ENCODE data around the gene ABHD11. TPM values are rescaled to one million over a fixed set of nuclear protein-coding genes. Genes with fewer than 3 reads are reported as not detected.

ABHD11 gene
- total and polyA plus RNA-seq, 11 donors = 17.9 to 36.9 (median 25.0) TPM

GRCh38 chr7:73690646-73691045 is 48.0 kb downstream of the ABHD11 start:
- no peaks in the 10 kb centered on the region for H3K4me1 ChIP-seq
- H3K27me3 ChIP-seq = no peaks in the 10 kb centered on the region
- TF ChIP-seq CTCF (IDR thresholded peaks at IDR 0.05) = no peak
- no peak for TF ChIP-seq POLR2A (IDR thresholded peaks at IDR 0.05)
- no peak for DNase-seq
- no peak overlapping the region for H3K27ac ChIP-seq
- no peak overlapping the region for H3K4me3 ChIP-seq
- H3K36me3 ChIP-seq = peaks cover 0 to 91% (median 85%) of the 10 kb centered on the region in 9 donors
- intact Hi-C loops (cut with DNase I) = no loop called here
- no peaks in the 10 kb centered on the region for H3K9me3 ChIP-seq
- ATAC-seq = no peak
- WGBS, 4 donors = 75 to 89% (median 77%) methylated on average over 7 of the region's 7 CpGs

GRCh38 chr7:73688288-73688687 is 50.3 kb downstream of the ABHD11 start:
- Histone ChIP-seq H3K4me1 (peaks cover 0 to 14% (median 5%) of the 10 kb centered on the region in 12 donors), H3K27ac (no peak overlapping the region), H3K9me3 (no peaks in the 10 kb centered on the region), H3K27me3 (no peaks in the 10 kb centered on the region), H3K4me3 (no peak overlapping the region), H3K36me3 (peaks cover 0 to 68% (median 61%) of the 10 kb centered on the region in 9 donors)
- ATAC-seq (no peak), DNase-seq (no peak)
- intact Hi-C loops (cut with DNase I) = no loop called here
- no peak for TF ChIP-seq POLR2A (IDR thresholded peaks at IDR 0.05)
- no peak for TF ChIP-seq CTCF (IDR thresholded peaks at IDR 0.05)
- 86 to 91% (median 87%) methylated on average over 8 of the region's 8 CpGs for WGBS, 4 donors

MicroRNAs encoded within 50 kb of the gene (microRNA counts, 767-probe panel; counts per million panel counts)
- microRNA hsa-miR-4284 = 71.6 to 758 counts per million in 2 donors

Small RNA genes lying within 50 kb of the gene (microRNA-seq; reads per million reads assigned to microRNA genes)
- 0 reads per million in 4 donors for gene MIR4284

Other genes with a start within 250 kb of the ABHD11 start
- 10 to 100 TPM; 30.1 to 45.0 (median 41.5) TPM for gene BAZ1B, start 216.5 kb downstream of the ABHD11 start, total RNA-seq
- gene BAZ1B, start 216.5 kb downstream of the ABHD11 start, polyA plus RNA-seq = 10 to 100 TPM; 19.0 to 31.5 TPM
- 100 to 1,000 TPM in 2 of 9 donors, 10 to 100 TPM in 7; 63.2 to 182 (median 77.9) TPM for gene BCL7B, start 181.1 kb downstream of the ABHD11 start, total RNA-seq
- 10 to 100 TPM; 65.3 to 88.8 TPM for gene BCL7B, start 181.1 kb downstream of the ABHD11 start, polyA plus RNA-seq
- gene TBL2, start 160.2 kb downstream of the ABHD11 start, total RNA-seq = 10 to 100 TPM in 7 of 9 donors, 1 to 10 TPM in 2; 6.8 to 24.1 (median 14.1) TPM
- 10 to 100 TPM in 1 of 2 donors, 1 to 10 TPM in 1; 3.5 to 27.3 TPM for gene TBL2, start 160.2 kb downstream of the ABHD11 start, polyA plus RNA-seq
- 10 to 100 TPM in 1 of 9 donors, 1 to 10 TPM in 6, under 1 TPM in 2; 0.42 to 10.1 (median 1.8) TPM for gene MLXIPL, start 114.3 kb downstream of the ABHD11 start, total RNA-seq
- gene MLXIPL, start 114.3 kb downstream of the ABHD11 start, polyA plus RNA-seq = 1 to 10 TPM; 2.0 to 5.4 TPM
- gene VPS37D, start 71.0 kb downstream of the ABHD11 start, total RNA-seq = 1 to 10 TPM; 1.9 to 2.9 (median 2.7) TPM
- 1 to 10 TPM; 1.1 to 2.2 TPM for gene VPS37D, start 71.0 kb downstream of the ABHD11 start, polyA plus RNA-seq
- 10 to 100 TPM in 6 of 9 donors, 1 to 10 TPM in 3; 6.8 to 21.1 (median 15.6) TPM for gene DNAJC30, start 55.3 kb downstream of the ABHD11 start, total RNA-seq
- gene DNAJC30, start 55.3 kb downstream of the ABHD11 start, polyA plus RNA-seq = 10 to 100 TPM in 1 of 2 donors, 1 to 10 TPM in 1; 7.2 to 14.0 TPM
- 10 to 100 TPM; 57.4 to 94.1 (median 68.6) TPM for gene BUD23, start 55.2 kb downstream of the ABHD11 start, total RNA-seq
- gene BUD23, start 55.2 kb downstream of the ABHD11 start, polyA plus RNA-seq = 100 to 1,000 TPM; 106 to 150 TPM
- gene STX1A, start 19.1 kb downstream of the ABHD11 start, total RNA-seq = 1 to 10 TPM; 1.1 to 3.6 (median 1.6) TPM
- 1 to 10 TPM; 1.8 to 2.4 TPM for gene STX1A, start 19.1 kb downstream of the ABHD11 start, polyA plus RNA-seq
- not detected for gene CLDN3, start 31.5 kb upstream of the ABHD11 start, total RNA-seq
- under 1 TPM in 1 of 2 donors, not detected in 1; 0.10 TPM for gene CLDN3, start 31.5 kb upstream of the ABHD11 start, polyA plus RNA-seq
- gene CLDN4, start 92.2 kb upstream of the ABHD11 start, total RNA-seq = under 1 TPM in 1 of 9 donors, not detected in 8; 0.11 TPM
- gene CLDN4, start 92.2 kb upstream of the ABHD11 start, polyA plus RNA-seq = under 1 TPM in 1 of 2 donors, not detected in 1; 0.12 TPM
- 1 to 10 TPM in 3 of 9 donors, under 1 TPM in 3, not detected in 3; 0.30 to 2.7 (median 0.94) TPM for gene METTL27, start 103.7 kb upstream of the ABHD11 start, total RNA-seq
- under 1 TPM in 1 of 2 donors, not detected in 1; 0.12 TPM for gene METTL27, start 103.7 kb upstream of the ABHD11 start, polyA plus RNA-seq
- not detected for gene TMEM270, start 122.4 kb upstream of the ABHD11 start, total RNA-seq
- gene TMEM270, start 122.4 kb upstream of the ABHD11 start, polyA plus RNA-seq = not detected

All from heart left ventricle (tissue), 16 donors.